Rectal smooth muscle tissue (tissue), 1 donor: Measurements from ENCODE around the gene DRP2.
A peak's percentile ranks its signal among the peaks of the same experiment; 100 is the strongest.

Experiments
- H3K27ac ChIP-seq: one replicate; pipeline ENCODE4 v1.7.0; 2013; ENCODE audit warnings: low read depth, low read length, inconsistent platforms
- H3K27me3 ChIP-seq: one replicate; pipeline ENCODE4 v1.7.0; 2013; ENCODE audit warnings: low read length; ENCODE audit not compliant: control insufficient read depth, insufficient read depth
- H3K36me3 ChIP-seq: one replicate; pipeline ENCODE4 v1.7.0; 2013; ENCODE audit warnings: low read length; ENCODE audit not compliant: control insufficient read depth, insufficient read depth
- H3K4me1 ChIP-seq: one replicate; pipeline ENCODE4 v1.7.0; 2013; ENCODE audit warnings: low read length; ENCODE audit not compliant: control insufficient read depth, insufficient read depth
- H3K4me3 ChIP-seq: one replicate; pipeline ENCODE4 v1.7.0; 2013; ENCODE audit warnings: low read length
- H3K9ac ChIP-seq: one replicate; pipeline ENCODE4 v1.7.0; 2013; ENCODE audit warnings: low read length

The DRP2 gene

GRCh38 chrX:101208152-101208905, 11.3 kb upstream of the DRP2 start:
- Histone ChIP-seq H3K36me3 (no peaks in the 10 kb centered on the region), H3K4me1 (peaks cover 4% of the 10 kb centered on the region), H3K4me3 (no peak overlapping the region), H3K9ac (no peak overlapping the region), H3K27me3 (no peaks in the 10 kb centered on the region), H3K27ac (peak overlapping the region; percentile 12)

DNA sequence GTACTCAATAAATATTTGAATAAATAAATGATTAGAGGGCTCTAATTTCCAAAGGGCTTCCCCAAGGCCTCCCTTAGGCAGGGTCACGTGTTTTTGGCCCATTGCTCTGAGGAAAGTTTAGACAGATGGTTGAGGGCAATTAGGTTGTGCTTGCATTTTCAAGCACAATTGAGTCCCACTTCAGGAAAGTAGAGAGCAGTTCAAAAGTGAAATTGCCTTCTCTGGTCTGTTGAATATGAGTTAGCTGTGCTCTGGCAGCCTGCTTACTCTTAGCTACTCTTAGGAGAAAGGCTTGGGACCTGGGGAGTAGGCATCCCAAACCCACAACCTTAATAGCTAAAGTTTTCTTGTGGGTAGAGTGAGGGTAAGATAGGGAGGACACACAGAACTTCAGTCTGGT, 9.0 kb upstream of the DRP2 start:
- Histone ChIP-seq H3K36me3 (no peaks in the 10 kb centered on the region), H3K27ac (no peak overlapping the region), H3K27me3 (no peaks in the 10 kb centered on the region), H3K4me3 (no peak overlapping the region), H3K9ac (no peak overlapping the region), H3K4me1 (peaks cover 4% of the 10 kb centered on the region)

GRCh38 chrX:101217689-101218088, 1.9 kb upstream of the DRP2 start:
- Histone ChIP-seq H3K36me3 (no peaks in the 10 kb centered on the region), H3K9ac (no peak overlapping the region), H3K4me3 (no peak overlapping the region), H3K4me1 (no peaks in the 10 kb centered on the region), H3K27ac (no peak overlapping the region), H3K27me3 (no peaks in the 10 kb centered on the region)

DNA sequence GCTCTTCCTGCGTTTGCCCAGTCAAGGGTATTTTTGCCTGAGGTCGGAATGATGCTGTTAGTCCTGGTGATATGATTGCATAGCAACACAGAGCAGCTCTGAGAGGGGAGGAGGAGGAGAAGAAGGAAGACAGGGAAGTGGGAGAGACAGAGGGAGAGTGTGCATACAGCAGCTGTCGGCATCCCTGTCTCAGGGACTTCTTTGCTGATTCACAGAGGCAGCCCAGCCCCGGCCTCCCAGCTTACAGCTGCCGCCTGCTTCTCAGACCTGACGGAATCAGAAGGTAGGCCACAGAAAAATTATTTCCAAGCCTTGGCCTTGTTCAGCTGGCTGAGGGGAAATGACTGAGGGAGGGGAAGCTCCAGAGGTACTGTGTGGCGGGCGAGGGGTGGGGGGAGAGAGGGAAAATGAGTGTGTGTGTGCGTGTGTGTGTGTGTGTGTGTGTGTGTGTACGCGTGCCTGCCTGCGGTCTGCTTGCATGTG, 319 bp downstream of the DRP2 start:
- no peak overlapping the region for H3K27ac ChIP-seq
- no peak overlapping the region for H3K9ac ChIP-seq
- no peak overlapping the region for H3K4me3 ChIP-seq
- no peaks in the 10 kb centered on the region for H3K36me3 ChIP-seq
- H3K27me3 ChIP-seq, result no peaks in the 10 kb centered on the region
- H3K4me1 ChIP-seq, result no peaks in the 10 kb centered on the region

GRCh38 chrX:101220662-101221260, 1.2 kb downstream of the DRP2 start:
- Histone ChIP-seq H3K27me3 (no peaks in the 10 kb centered on the region), H3K4me1 (no peaks in the 10 kb centered on the region), H3K27ac (peak overlapping the region; percentile 24), H3K36me3 (no peaks in the 10 kb centered on the region), H3K9ac (no peak overlapping the region), H3K4me3 (no peak overlapping the region)

DNA sequence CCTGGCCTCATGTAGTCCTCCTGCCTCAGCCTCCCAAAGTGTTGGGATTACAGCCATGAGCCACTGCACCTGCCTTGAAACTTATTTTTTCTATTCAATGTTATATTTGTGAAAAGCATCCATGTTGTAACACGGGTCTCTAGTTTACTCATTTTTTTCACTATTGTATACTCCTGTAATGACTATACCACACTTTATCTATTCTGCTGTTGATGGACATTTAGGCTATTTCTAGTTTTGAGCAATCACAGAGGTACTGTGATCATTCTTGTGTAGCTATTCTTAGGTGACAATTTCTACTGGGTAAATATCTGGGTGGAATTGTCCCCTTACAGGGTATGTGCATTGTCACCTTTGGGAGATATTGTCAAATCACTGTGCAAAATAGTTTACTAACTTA, 3.6 kb downstream of the DRP2 start:
- Histone ChIP-seq H3K27me3 (no peaks in the 10 kb centered on the region), H3K27ac (no peak overlapping the region), H3K4me3 (no peak overlapping the region), H3K4me1 (no peaks in the 10 kb centered on the region), H3K9ac (no peak overlapping the region), H3K36me3 (no peaks in the 10 kb centered on the region)

- no peak overlapping the region for H3K4me3 ChIP-seq
- no peaks in the 10 kb centered on the region for H3K27me3 ChIP-seq
- H3K27ac ChIP-seq, result no peak overlapping the region
- H3K36me3 ChIP-seq, result no peaks in the 10 kb centered on the region
- no peak overlapping the region for H3K9ac ChIP-seq
- H3K4me1 ChIP-seq, result no peaks in the 10 kb centered on the region
These were observed 9.6 kb downstream of the DRP2 start for GRCh38 chrX:101229170-101229569.

DNA sequence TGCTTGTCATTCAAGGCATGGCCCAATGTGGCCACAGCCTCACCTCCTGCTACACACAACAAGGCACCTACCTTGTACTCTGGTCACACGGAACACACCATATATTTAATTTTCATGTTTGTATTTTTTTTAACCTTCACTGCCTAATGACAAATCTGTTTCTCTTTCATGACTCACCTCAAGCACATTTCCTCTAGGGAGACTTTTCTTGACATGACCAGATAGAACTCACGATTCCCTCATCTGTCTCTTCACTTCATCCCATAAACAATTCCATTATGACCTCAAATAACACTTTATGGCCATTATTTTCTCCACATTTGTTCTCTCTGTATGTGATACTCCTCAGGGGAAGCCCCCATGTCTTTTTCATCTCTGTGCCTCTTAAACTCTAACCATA, 11.1 kb downstream of the DRP2 start:
- H3K27me3 ChIP-seq, result no peaks in the 10 kb centered on the region

GRCh38 chrX:101231080-101231479, 11.5 kb downstream of the DRP2 start:
- H3K9ac ChIP-seq, result no peak overlapping the region
- H3K27ac ChIP-seq, result no peak overlapping the region
- H3K4me3 ChIP-seq, result no peak overlapping the region
- H3K27me3 ChIP-seq, result no peaks in the 10 kb centered on the region
- H3K4me1 ChIP-seq, result no peaks in the 10 kb centered on the region
- H3K36me3 ChIP-seq, result no peaks in the 10 kb centered on the region

More for the DNA sequence above, 11.1 kb downstream of the DRP2 start:
- Histone ChIP-seq H3K4me1 (no peaks in the 10 kb centered on the region), H3K9ac (no peak overlapping the region), H3K27ac (no peak overlapping the region), H3K4me3 (no peak overlapping the region), H3K36me3 (no peaks in the 10 kb centered on the region)

- no peak overlapping the region for H3K9ac ChIP-seq
- no peaks in the 10 kb centered on the region for H3K27me3 ChIP-seq
- H3K36me3 ChIP-seq, result no peaks in the 10 kb centered on the region
- no peaks in the 10 kb centered on the region for H3K4me1 ChIP-seq
- H3K4me3 ChIP-seq, result no peak overlapping the region
- no peak overlapping the region for H3K27ac ChIP-seq
These were observed 12.7 kb downstream of the DRP2 start for GRCh38 chrX:101232316-101232715.

DNA sequence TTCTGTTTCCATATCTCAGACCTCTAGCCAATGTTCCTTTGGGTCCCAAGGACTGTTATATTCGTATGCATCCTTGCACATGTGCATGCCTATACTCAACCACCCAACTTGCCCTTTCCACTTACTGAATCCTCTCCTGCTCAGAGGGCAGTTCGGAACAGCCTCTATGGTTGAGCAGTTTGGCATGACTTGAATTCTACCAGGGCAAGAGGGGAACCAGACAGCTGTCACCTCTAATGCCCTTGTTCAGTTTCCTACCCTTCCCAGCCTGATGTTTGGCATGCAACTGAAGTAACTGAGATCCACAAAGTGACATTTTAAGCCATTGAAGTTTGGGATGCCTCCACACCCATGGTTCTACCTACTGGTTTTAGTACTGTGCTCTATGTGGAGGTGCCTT, 17.5 kb downstream of the DRP2 start:
- no peak overlapping the region for H3K27ac ChIP-seq
- no peaks in the 10 kb centered on the region for H3K27me3 ChIP-seq
- no peaks in the 10 kb centered on the region for H3K4me1 ChIP-seq
- no peak overlapping the region for H3K4me3 ChIP-seq
- H3K9ac ChIP-seq, result no peak overlapping the region
- no peaks in the 10 kb centered on the region for H3K36me3 ChIP-seq

DNA sequence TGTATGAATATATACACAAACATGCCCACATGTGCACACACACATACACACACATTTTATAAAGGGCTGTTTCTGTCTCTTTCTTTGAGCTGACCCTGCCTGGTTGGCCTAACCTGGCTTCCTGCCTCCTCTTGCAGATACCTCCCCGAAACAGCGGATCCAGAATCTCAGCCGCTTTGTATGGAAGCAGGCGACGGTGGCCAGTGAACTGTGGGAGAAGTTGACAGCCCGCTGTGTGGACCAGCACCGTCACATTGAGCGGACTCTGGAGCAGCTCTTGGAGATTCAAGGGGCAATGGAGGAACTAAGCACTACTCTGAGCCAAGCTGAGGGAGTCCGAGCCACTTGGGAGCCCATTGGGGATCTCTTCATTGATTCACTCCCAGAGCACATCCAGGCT, 21.9 kb downstream of the DRP2 start:
- no peaks in the 10 kb centered on the region for H3K4me1 ChIP-seq
- no peak overlapping the region for H3K4me3 ChIP-seq
- H3K27me3 ChIP-seq, result no peaks in the 10 kb centered on the region
- no peaks in the 10 kb centered on the region for H3K36me3 ChIP-seq
- H3K27ac ChIP-seq, result no peak overlapping the region
- H3K9ac ChIP-seq, result no peak overlapping the region

- no peaks in the 10 kb centered on the region for H3K27me3 ChIP-seq
- no peaks in the 10 kb centered on the region for H3K4me1 ChIP-seq
- H3K9ac ChIP-seq, result no peak overlapping the region
- H3K4me3 ChIP-seq, result no peak overlapping the region
- no peak overlapping the region for H3K27ac ChIP-seq
- H3K36me3 ChIP-seq, result no peaks in the 10 kb centered on the region
These were observed 33.0 kb downstream of the DRP2 start for GRCh38 chrX:101252634-101253033.
